ENCODE measurements around the gene CBLN1.
A peak's percentile ranks its signal among the peaks of the same experiment; 100 is the strongest.

Gene CBLN1

DNA sequence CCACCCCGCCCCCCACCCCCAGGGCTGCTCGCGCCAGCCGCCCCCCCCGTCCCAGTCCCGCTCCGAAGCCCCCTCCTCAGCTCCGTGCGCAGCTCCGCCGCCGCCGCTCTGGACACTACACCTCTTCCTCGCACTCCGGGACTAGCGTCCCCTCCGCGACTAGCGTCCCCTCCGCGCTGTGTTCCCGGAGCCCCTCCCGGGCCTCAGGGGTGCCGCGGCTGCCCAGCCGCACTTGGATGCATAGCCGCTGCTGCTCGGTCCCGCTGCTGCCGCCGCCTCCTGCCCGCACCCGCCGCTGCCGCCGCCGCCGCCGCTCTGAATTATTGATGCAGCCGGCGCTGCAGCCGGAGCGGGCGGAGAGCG lies at the start of gene CBLN1:
Gene CBLN1, minus strand, starts transcription at position 359 of the 363 bp plus-strand sequence. CDS start 373 bp downstream, outside the sequence.
- H3K27ac Mint-ChIP-seq: no peak within 1 kb of the TSS
- H3K36me3 Mint-ChIP-seq: no peaks in the 10 kb centered on the region

DNA sequence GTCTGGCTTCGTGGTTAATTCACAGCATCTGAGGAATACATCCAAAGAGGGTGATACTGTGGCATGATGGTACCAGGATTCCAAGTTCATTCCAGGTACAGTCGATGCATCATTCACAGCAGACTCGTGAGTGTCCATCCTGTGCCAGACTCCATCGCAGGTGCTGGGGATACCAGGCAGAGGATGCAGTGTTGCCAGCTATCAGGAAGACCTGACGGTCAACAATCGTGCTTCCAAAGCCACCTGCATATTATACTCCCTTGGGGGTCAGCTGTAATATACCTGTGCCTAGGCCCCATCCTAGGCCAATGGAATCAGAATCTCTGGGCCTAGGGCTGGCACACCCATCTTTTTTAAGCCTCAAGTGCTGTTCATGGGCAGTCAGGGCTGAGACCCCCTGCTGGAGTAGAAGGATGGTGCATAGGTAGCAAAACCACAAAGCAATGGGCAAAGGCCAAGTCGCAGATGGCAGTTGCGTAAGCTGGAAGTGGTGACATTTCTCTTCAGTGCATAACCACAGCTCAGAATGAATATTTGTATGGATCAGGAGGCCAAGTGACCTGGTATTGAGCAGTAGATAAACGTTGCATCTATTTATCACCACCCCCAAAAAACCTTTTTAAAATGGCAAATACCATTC lies 49.0 kb upstream of the CBLN1 start:
- no peaks in the 10 kb centered on the region for H3K9me3 Mint-ChIP-seq
- peaks cover 2% of the 10 kb centered on the region for H3K27me3 Mint-ChIP-seq
- H3K36me3 Mint-ChIP-seq: no peaks in the 10 kb centered on the region
- no peak overlapping the region for H3K4me3 Mint-ChIP-seq
- H3K27ac Mint-ChIP-seq: no peak overlapping the region
- no peaks in the 10 kb centered on the region for H3K4me1 Mint-ChIP-seq

More for the DNA sequence above, at the start of gene CBLN1:
- H3K4me1 Mint-ChIP-seq: peaks cover 20% of the 10 kb centered on the region
- H3K9me3 Mint-ChIP-seq: no peaks in the 10 kb centered on the region
- H3K27me3 Mint-ChIP-seq: peaks cover 45% of the 10 kb centered on the region
- H3K4me3 Mint-ChIP-seq: peak within 1 kb of the TSS; percentile 80

DNA sequence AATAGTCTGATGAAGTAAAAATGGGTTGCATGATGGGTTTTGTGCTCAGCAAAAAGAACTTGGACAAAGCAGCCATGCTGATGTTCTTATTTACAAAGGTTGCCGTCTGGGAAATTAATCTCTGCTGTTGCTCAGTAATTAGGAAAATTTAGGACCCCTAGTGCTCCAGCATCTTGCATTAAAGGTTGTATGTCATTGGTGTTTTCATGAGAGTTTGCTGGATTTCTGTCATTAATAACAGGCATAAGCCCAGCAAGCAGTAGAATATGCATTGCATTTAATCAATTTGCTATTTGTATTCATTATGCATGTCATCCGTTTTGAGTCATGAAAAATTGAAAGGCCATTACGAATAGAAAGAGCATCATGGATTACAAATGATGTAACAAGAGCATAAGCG lies 46.7 kb upstream of the CBLN1 start:
- Mint-ChIP-seq H3K27ac (no peak overlapping the region), H3K9me3 (no peaks in the 10 kb centered on the region), H3K36me3 (no peaks in the 10 kb centered on the region), H3K4me1 (no peaks in the 10 kb centered on the region), H3K4me3 (no peak overlapping the region), H3K27me3 (peaks cover 3% of the 10 kb centered on the region)

DNA sequence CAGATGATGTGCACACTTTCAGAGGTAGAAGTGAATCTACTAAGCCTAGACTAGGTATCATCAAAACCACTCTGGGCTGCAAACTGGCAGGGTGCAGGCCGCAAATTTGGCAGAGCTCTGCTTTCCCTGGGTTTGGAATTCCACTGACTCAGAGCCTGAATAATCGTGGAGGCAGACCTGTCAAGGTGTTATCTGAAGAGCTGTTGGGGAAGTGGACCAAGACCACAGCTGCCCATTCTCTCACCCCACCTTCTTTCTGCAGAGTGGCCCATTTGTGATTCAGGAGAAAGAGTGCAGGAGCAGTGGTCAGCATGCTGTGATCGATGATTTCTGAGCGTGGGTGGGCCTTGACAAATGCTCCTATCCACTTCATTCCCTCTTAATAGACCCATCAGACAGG lies 45.8 kb upstream of the CBLN1 start:
- Mint-ChIP-seq H3K36me3 (no peaks in the 10 kb centered on the region), H3K4me3 (no peak overlapping the region)

DNA sequence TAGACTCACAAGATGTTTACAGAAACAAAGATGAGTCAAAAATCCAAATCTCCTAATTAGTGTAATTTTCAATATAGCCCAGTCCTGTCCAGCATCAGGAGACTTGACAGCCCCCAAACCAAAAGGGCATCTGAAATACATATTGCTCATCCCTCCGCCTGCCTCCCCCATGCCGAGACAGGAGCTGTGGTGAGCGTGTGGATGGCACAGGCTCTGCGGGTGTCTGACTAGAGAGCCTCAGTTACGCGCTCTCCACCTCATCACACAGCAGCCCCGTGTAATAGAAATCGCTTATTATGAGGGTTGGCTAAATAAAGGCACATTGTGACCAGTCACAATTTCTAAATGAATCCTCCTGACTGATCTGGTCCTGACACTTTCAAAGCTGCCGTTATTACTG lies 43.1 kb upstream of the CBLN1 start:
- Mint-ChIP-seq H3K27me3 (peaks cover 6% of the 10 kb centered on the region), H3K36me3 (peaks cover 3% of the 10 kb centered on the region), H3K27ac (no peak overlapping the region)

More for the DNA sequence above, 45.8 kb upstream of the CBLN1 start:
- Mint-ChIP-seq H3K27ac (no peak overlapping the region), H3K4me1 (no peaks in the 10 kb centered on the region), H3K27me3 (peaks cover 3% of the 10 kb centered on the region), H3K9me3 (peaks cover 3% of the 10 kb centered on the region)

DNA sequence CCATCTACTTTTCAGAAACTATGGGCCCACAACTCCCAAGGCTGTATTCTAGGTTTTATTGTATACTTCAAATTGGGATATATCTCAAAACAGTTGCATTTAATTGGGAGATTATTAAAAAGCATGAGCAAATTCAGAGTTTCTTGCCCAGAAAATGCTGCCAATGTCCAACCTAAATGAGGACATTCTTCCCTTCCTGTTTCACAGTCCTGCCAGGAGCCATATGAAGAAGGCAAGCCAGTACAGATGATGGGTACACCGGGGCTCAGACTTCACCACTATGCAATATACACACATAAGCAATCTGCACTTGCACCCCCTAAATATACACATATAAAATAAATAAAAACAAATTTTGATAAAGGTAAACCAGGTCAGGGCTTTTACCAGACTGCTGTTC lies 34.0 kb upstream of the CBLN1 start:
- H3K36me3 Mint-ChIP-seq: peaks cover under 1% of the 10 kb centered on the region
- H3K27me3 Mint-ChIP-seq: peaks cover 19% of the 10 kb centered on the region
- H3K27ac Mint-ChIP-seq: no peak overlapping the region
- no peaks in the 10 kb centered on the region for H3K4me1 Mint-ChIP-seq
- H3K9me3 Mint-ChIP-seq: peaks cover 6% of the 10 kb centered on the region
- H3K4me3 Mint-ChIP-seq: no peak overlapping the region

More for the DNA sequence above, 43.1 kb upstream of the CBLN1 start:
- Mint-ChIP-seq H3K4me1 (no peaks in the 10 kb centered on the region), H3K9me3 (peaks cover 13% of the 10 kb centered on the region), H3K4me3 (no peak overlapping the region)

DNA sequence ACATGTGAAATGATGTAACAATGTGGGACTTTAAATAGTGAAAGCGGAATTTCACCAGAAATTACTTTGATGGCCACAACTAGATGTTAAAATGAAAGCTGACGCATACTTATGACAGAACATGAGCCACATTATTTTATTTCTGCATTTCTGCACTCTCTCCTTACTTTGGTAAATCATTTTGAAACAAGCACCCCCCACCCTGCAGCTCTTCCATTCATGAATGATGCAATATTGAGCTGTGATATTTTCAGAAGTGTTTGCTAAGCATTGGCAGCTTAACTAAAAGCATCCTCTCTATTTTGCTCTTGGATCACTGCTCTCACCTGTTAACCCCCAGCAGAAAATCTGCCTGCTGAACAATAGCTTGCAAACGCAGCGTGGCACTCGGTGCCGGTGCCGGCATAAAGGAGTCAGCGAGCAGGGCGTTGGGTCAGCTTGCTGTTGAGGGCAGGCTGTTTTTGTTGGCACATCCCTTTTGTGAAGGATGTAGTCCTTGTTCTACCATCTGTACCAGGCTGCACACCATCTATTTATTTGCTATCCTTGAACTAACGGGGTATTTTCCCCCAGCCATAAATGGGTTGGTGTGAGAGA lies 30.8 kb upstream of the CBLN1 start:
- H3K36me3 Mint-ChIP-seq: no peaks in the 10 kb centered on the region
- H3K4me1 Mint-ChIP-seq: no peaks in the 10 kb centered on the region
- H3K27ac Mint-ChIP-seq: no peak overlapping the region
- no peak overlapping the region for H3K4me3 Mint-ChIP-seq
- H3K27me3 Mint-ChIP-seq: peaks cover 12% of the 10 kb centered on the region
- no peaks in the 10 kb centered on the region for H3K9me3 Mint-ChIP-seq

DNA sequence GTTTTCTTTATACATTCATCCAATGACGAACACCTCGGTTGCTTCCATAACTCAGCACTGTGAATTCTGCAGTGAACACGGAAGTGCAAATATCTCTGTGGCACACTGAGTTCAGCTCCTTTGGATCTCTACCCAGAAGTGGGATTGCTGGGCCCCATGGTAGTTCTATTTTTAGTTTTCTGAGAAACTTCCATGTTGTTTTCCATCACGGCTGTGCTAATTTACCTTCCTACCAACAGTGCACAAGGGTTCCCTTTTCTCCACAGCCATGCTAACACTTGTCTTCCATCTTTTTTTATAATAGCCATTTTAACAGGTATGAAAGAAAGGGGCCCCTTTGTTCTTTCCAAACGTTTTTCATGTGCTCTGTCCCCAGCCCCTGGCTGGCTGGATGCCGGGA lies 30.2 kb upstream of the CBLN1 start:
- Mint-ChIP-seq H3K4me1 (no peaks in the 10 kb centered on the region), H3K9me3 (no peaks in the 10 kb centered on the region), H3K4me3 (no peak overlapping the region), H3K27ac (no peak overlapping the region), H3K27me3 (peaks cover 12% of the 10 kb centered on the region), H3K36me3 (no peaks in the 10 kb centered on the region)

DNA sequence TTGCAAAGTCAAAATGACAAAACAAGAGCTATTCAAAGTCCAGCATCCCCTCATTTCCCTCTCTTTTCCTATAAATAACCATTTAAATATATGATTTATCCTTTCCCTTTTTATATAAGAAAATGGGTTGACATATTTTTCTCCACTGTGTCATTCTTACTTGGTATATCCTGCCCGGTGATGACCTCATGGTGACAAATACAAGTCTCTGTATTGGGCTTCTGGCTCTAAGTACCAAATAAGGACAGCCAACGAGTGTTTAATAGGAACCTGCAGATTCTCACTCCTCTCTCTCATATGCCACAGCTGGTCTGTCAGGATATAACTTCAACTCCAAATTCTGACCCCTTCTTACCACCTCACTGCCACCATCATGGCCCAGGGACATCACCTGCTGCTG lies 25.5 kb upstream of the CBLN1 start:
- Mint-ChIP-seq H3K9me3 (no peaks in the 10 kb centered on the region), H3K4me1 (no peaks in the 10 kb centered on the region), H3K36me3 (no peaks in the 10 kb centered on the region), H3K4me3 (no peak overlapping the region), H3K27me3 (peaks cover 14% of the 10 kb centered on the region), H3K27ac (no peak overlapping the region)

DNA sequence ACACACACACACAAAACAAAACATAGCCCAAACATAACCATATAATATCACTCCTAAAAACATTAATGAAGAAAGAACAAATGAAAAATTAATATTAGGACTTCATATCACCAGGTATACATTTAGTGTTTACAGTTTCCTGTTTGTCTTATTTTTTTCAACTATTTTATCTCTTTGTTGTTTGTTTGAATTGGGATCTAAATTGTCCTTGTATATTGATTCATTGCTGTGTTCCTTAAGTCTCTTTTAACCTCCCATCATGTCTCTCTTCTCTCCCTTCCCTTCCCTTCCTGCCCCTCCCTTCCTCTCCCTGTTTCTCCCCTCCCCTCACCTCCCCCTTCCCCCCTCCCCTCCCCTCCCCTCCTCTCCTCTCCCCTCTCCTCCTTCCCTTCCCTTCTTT lies 23.8 kb upstream of the CBLN1 start:
- no peak overlapping the region for H3K27ac Mint-ChIP-seq
- H3K4me3 Mint-ChIP-seq: no peak overlapping the region
- no peaks in the 10 kb centered on the region for H3K36me3 Mint-ChIP-seq
- peaks cover 13% of the 10 kb centered on the region for H3K27me3 Mint-ChIP-seq
- H3K9me3 Mint-ChIP-seq: no peaks in the 10 kb centered on the region
- no peaks in the 10 kb centered on the region for H3K4me1 Mint-ChIP-seq

DNA sequence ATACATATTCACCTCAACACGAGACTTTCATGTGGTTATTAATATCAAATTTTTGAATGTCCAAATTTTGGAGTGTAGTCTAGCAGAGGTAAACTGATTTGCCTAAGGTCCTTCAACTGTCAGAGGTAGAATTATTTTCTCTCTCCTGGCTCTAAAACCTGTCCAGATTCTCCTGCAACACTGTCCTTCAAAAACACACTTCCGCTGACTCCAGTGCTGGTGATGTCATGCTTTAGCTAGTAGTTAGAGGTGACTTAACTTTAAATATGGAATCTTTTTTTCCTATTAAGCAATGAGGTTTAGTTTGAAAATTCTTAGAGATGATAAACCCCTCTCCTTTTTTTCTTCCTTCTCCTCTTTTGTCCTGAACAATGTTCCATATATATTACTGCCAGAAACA lies 10.8 kb upstream of the CBLN1 start:
- Mint-ChIP-seq H3K27ac (no peak overlapping the region), H3K4me1 (no peaks in the 10 kb centered on the region), H3K27me3 (peaks cover 5% of the 10 kb centered on the region), H3K4me3 (no peak overlapping the region), H3K9me3 (no peaks in the 10 kb centered on the region), H3K36me3 (no peaks in the 10 kb centered on the region)

DNA sequence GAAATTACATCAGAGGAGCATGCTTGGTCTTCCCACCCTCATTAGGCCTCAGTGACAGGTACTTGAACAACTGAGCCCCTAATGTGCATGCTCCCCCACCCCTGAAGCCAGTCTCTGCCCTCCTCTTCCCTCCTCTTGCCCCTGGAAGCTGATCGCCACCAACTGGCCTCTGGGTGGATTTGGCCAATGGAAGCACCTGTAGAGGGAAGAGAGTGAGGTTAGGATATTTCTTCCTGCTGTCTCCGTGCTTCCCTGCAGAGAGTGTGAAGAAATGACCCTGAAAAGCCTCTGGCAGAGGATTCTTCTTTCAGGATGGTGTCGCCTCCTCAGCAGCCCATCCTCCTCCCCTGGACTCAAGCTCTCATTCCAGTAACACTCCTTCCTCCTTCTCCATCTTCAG lies 5.9 kb upstream of the CBLN1 start:
- Mint-ChIP-seq H3K4me3 (no peak overlapping the region), H3K27me3 (peaks cover 26% of the 10 kb centered on the region), H3K9me3 (no peaks in the 10 kb centered on the region), H3K36me3 (no peaks in the 10 kb centered on the region), H3K27ac (no peak overlapping the region), H3K4me1 (peaks cover 3% of the 10 kb centered on the region)

DNA sequence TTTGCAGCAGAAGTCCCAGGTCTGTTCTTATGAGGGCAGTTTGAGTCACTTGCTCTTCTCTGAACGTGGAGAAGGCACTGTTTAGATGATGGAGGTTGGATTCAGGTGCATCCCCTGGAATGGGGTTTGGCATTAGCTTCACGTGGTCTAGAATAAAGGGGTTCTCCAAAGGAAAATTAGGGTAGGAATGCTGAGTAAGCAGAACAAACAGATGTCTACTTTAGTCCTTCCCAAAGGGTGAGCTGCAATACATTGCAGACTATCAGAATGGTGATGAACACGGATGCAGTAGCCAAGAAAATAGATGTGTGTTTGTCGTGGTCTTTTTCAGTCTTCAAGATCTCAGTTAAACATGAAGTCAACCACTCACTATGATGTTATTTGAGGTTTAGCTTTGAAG lies 3.3 kb upstream of the CBLN1 start:
- Mint-ChIP-seq H3K36me3 (no peaks in the 10 kb centered on the region), H3K4me1 (peaks cover 8% of the 10 kb centered on the region), H3K4me3 (no peak overlapping the region), H3K27me3 (peaks cover 32% of the 10 kb centered on the region), H3K27ac (no peak overlapping the region), H3K9me3 (no peaks in the 10 kb centered on the region)

DNA sequence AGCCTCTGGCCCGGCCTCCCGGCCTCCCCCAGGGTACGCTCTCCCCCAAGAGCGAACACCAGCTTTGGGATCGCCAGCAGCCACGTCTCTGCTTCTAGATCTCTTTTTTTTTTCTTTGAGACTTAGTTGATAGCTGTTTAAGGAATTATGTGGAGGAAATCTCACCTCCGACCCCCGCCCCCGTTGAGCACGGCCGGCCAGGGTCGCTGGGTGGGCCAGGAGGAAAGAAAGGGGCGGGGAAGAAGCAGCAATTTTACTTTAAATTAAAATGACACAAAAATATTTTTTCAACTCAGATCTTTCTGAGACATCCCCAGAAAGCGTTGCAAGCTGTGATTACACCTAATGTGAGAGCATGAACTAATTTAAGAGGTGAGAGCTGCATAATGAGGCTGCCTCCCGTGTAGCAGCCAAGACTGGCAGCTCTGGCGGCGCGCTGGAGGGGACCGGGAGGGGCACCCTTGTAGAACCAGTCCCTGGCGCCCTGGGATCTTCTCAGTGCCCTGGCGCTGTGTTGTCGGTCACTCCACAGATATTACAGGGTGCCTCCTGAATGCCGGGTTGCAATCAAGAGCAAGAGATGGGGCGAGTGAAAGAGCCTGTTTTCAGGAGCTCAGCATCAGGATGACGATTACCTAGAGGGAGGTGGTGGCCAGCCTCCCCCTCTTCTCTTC lies 1.9 kb upstream of the CBLN1 start:
- Mint-ChIP-seq H3K27me3 (peaks cover 44% of the 10 kb centered on the region), H3K27ac (no peak overlapping the region), H3K4me3 (peak overlapping the region; percentile 15), H3K36me3 (no peaks in the 10 kb centered on the region), H3K9me3 (no peaks in the 10 kb centered on the region), H3K4me1 (peaks cover 13% of the 10 kb centered on the region)

DNA sequence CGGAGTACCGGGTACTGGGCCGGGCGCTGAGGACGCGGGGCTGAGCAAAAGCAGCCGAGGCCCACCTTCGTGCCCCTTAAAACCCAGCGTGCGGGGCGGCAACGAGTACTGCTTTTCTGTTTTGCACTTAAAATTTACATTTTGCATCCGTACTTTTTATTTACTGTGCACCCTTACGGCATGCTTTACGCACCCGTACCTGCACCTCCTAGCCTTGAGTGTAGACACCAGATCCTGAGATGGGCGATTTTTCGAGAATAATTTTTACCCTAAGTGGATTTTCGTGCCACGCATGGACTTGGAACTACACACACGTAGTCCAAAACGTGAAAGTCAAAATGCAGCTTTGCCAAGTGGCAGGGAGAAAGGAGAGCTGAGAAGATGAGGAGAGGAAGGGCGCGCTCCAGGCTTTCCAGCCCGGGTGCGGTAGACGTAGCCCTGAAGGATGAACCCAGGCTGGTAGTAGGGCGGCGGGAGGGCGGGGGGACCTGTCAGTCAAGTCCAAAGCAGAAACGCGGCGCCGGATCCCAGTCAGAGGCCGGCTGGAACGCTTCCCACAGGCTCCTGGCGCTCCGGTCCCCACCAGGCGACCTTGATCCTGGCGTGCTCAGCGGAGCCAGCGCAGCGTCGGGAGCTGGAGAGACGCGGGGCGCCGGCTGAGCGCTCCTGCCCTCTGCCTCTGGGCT lies 1.2 kb upstream of the CBLN1 start:
- peaks cover 44% of the 10 kb centered on the region for H3K27me3 Mint-ChIP-seq
- peak overlapping the region; percentile 80 for H3K4me3 Mint-ChIP-seq

More for the DNA sequence above, 1.2 kb upstream of the CBLN1 start:
- Mint-ChIP-seq H3K9me3 (no peaks in the 10 kb centered on the region), H3K27ac (no peak overlapping the region), H3K36me3 (no peaks in the 10 kb centered on the region), H3K4me1 (peaks cover 16% of the 10 kb centered on the region)

All from activated naive CD4-positive, alpha-beta T cell treated with anti-CD3 and anti-CD28 coated beads, Interleukin-2, amount 50 U/mL, for 24 hours (primary cell).